ENCODE data around the gene LSM7. TPM values are rescaled to one million over a fixed set of nuclear protein-coding genes. Genes with fewer than 3 reads are reported as not detected.

Gene LSM7
- total and polyA plus RNA-seq, 2 of the 13 experiments (the other 11 are each of a cell fraction or from before 2014, with no cell fraction given): 140 to 205 TPM

DNA sequence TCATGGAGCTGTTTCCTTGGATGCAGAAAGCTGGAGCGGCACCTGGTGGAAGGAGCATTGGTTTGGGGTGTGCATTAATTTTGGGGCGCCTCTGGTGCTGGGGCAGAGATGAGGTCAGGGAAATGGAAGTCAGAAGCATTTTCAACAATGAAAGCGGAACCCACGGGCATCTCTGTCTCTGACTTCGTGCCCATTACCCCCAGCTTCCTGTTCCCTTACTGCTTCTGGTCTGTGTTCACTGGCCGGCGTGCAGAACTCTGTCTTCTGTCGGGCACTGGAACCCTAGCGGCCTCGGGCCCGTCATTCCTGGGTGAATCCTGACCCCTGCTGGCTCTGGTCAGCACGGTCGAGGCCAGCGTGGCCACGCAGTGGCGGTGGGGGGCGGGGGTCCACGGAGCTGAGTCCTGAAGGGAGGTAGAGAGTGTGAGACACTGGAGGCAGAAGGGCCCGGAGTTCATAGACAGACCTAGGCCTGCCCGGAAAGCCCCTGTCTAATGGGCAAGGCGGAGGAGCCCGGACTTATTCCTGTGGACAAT is 12.5 kb downstream of the LSM7 start (continued):
- TF ChIP-seq KDM5B (CRISPR knock-in tag; IDR thresholded peaks at IDR 0.05; ENCODE audit: borderline replicate concordance) (peak; percentile 65; the same call in 1 of the 2 replicates), ZNF44 (CRISPR knock-in tag; IDR thresholded peaks at IDR 0.05) (0 out of 2 replicates have a peak, but pooled peaks have one; percentile 45), CEBPG (CRISPR knock-in tag; IDR thresholded peaks at IDR 0.05) (no peak), ASH2L (IDR thresholded peaks at IDR 0.05; ENCODE audit: insufficient read length, low read depth, low read length) (no peak), HNRNPH1 (optimal IDR thresholded peaks at IDR 0.05; ENCODE audit: low read depth, low read length) (no peak), ZNF235 (CRISPR knock-in tag; IDR thresholded peaks at IDR 0.05; ENCODE audit: borderline replicate concordance) (no peak), RFX1 (IDR thresholded peaks at IDR 0.05) (no peak), ETV6 (CRISPR knock-in tag; conservative IDR thresholded peaks at IDR 0.05) (no peak), NFATC3 (CRISPR knock-in tag; IDR thresholded peaks at IDR 0.05) (0 out of 2 replicates have a peak, but pooled peaks have one; percentile 76), RFXANK (CRISPR knock-in tag; IDR thresholded peaks at IDR 0.05) (no peak), ZBTB40 (IDR thresholded peaks at IDR 0.05) (no peak), ZBTB40 (CRISPR knock-in tag; IDR thresholded peaks at IDR 0.05) (no peak), ZNF75D (CRISPR knock-in tag; IDR thresholded peaks at IDR 0.05; ENCODE audit: borderline replicate concordance) (no peak), SMAD1 (CRISPR knock-in tag; IDR thresholded peaks at IDR 0.05; ENCODE audit: borderline replicate concordance, low read depth) (peak; percentile 45; the same call in 1 of the 2 replicates)
- TF ChIP-seq, protein P1, sequence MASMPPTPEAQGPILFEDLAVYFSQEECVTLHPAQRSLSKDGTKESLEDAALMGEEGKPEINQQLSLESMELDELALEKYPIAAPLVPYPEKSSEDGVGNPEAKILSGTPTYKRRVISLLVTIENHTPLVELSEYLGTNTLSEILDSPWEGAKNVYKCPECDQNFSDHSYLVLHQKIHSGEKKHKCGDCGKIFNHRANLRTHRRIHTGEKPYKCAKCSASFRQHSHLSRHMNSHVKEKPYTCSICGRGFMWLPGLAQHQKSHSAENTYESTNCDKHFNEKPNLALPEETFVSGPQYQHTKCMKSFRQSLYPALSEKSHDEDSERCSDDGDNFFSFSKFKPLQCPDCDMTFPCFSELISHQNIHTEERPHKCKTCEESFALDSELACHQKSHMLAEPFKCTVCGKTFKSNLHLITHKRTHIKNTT (CRISPR knock-in tag; IDR thresholded peaks at IDR 0.05): no peak
- TF ChIP-seq, protein P2, sequence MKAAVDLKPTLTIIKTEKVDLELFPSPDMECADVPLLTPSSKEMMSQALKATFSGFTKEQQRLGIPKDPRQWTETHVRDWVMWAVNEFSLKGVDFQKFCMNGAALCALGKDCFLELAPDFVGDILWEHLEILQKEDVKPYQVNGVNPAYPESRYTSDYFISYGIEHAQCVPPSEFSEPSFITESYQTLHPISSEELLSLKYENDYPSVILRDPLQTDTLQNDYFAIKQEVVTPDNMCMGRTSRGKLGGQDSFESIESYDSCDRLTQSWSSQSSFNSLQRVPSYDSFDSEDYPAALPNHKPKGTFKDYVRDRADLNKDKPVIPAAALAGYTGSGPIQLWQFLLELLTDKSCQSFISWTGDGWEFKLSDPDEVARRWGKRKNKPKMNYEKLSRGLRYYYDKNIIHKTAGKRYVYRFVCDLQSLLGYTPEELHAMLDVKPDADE (CRISPR knock-in tag; IDR thresholded peaks at IDR 0.05): no peak
- TF ChIP-seq, protein P3, sequence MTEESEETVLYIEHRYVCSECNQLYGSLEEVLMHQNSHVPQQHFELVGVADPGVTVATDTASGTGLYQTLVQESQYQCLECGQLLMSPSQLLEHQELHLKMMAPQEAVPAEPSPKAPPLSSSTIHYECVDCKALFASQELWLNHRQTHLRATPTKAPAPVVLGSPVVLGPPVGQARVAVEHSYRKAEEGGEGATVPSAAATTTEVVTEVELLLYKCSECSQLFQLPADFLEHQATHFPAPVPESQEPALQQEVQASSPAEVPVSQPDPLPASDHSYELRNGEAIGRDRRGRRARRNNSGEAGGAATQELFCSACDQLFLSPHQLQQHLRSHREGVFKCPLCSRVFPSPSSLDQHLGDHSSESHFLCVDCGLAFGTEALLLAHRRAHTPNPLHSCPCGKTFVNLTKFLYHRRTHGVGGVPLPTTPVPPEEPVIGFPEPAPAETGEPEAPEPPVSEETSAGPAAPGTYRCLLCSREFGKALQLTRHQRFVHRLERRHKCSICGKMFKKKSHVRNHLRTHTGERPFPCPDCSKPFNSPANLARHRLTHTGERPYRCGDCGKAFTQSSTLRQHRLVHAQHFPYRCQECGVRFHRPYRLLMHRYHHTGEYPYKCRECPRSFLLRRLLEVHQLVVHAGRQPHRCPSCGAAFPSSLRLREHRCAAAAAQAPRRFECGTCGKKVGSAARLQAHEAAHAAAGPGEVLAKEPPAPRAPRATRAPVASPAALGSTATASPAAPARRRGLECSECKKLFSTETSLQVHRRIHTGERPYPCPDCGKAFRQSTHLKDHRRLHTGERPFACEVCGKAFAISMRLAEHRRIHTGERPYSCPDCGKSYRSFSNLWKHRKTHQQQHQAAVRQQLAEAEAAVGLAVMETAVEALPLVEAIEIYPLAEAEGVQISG (CRISPR knock-in tag; IDR thresholded peaks at IDR 0.05): no peak

All from HepG2 (cell line).